GM20000 (cell line): ENCODE measurements around the gene FMNL1.

ENCODE experiments used
- DNase-seq: peaks from one replicate; pipeline ENCODE4 v3.0.0; 2012; ENCODE audit warnings: low spot score
- TF ChIP-seq, protein P1 (sequence below): IDR thresholded peaks from 2 replicates; pipeline ENCODE4 v1.5.1; 2012; ENCODE audit warnings: mild to moderate bottlenecking, control low read depth; ENCODE audit errors: extremely low read depth, missing control alignments

The FMNL1 gene

GRCh38 chr17:45289301-45290268 lies 67.9 kb downstream of the FMNL1 start:
- DNase-seq, result no peak
- TF ChIP-seq, protein P1, sequence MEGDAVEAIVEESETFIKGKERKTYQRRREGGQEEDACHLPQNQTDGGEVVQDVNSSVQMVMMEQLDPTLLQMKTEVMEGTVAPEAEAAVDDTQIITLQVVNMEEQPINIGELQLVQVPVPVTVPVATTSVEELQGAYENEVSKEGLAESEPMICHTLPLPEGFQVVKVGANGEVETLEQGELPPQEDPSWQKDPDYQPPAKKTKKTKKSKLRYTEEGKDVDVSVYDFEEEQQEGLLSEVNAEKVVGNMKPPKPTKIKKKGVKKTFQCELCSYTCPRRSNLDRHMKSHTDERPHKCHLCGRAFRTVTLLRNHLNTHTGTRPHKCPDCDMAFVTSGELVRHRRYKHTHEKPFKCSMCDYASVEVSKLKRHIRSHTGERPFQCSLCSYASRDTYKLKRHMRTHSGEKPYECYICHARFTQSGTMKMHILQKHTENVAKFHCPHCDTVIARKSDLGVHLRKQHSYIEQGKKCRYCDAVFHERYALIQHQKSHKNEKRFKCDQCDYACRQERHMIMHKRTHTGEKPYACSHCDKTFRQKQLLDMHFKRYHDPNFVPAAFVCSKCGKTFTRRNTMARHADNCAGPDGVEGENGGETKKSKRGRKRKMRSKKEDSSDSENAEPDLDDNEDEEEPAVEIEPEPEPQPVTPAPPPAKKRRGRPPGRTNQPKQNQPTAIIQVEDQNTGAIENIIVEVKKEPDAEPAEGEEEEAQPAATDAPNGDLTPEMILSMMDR, result no peak

DNA sequence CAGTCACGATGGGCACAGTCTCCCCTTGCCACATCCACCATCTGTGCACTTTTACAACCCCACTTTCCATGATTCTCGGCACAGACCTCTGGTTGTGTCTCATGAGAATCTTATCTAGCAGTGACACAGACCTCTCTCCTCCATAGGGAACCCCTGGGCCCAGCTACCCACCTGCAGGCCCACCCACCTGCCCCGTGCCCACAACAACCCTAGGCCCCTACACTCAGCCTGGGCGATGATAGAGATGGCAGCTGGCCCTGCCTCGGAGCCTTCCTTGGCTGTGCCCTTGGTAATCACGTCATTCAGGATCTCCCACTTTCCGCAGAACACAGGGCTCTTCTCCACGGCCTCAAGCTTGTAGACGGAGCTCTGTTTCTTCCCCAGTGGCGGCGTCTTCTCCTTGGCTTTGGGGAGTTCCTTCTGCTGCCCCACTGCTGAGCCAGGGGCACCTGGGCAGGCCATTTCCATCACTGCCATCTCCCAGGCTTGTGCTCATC lies 68.6 kb downstream of the FMNL1 start:
- DNase-seq, result no peak
- TF ChIP-seq, protein P1, result no peak

DNA sequence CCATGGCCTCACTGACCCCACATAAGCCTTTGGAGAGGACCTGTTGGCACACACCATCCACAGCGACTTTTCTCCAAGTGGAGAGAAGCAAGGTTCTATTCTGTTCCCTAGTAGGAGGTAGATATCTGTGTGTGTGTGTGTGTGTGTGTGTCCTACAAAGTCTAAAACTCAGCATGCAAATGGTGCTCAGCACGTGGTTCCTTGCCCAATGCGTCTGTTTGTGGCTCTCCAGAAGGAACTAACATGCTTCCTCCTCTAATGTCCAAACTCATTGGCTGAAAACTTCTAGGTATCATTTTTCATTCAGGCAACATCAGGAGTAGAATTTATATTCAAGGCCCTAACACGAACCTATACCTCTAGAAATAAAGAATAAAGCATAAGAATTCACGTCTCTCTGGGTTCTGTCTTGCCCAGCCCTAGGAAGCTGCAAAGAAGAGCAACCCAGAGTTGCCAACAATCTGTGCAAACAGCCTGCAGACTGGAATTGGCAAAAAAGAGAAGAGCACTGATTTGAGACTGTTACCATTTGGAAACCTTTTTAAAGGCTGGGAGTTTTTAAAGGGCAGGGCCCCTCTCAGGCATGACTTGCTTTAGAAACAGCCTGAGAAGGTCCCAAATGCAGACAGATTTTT lies 69.6 kb downstream of the FMNL1 start:
- no peak for DNase-seq
- TF ChIP-seq, protein P1, result no peak

DNA sequence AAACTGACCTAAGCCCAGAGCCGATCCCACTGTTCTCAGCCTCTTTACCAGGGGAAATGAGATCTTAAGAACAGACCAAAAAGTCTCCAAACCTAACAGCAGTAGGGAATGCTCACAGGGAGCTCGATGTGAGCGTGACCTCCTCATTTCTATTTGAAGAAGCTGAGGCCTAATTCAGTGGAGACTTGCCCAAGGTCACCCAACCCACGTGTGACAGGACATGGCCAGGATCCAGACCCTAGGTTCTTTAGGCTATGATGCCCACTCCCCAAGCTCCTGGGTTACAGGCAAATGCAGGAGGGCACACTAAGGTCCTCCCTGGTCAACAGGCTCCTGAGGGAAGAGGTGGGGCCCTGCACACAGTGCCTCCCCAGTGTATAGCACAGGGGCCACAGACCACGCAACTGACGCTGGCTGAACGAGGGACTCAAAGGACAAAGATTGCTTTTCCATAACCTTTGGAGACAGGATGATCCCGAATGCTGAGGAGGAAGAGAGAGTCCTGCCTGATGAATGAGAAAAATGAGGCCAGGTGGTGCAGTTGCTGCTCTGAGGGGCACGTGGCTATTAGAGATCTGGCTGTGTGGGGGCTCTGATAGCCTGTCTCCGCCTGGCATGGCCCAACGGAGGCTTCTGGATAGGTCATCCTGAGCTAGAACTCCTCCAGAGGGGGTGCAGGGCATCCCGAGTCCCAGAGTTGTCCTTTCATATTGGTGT lies 71.2 kb downstream of the FMNL1 start:
- no peak for DNase-seq
- TF ChIP-seq, protein P1, result no peak

DNA sequence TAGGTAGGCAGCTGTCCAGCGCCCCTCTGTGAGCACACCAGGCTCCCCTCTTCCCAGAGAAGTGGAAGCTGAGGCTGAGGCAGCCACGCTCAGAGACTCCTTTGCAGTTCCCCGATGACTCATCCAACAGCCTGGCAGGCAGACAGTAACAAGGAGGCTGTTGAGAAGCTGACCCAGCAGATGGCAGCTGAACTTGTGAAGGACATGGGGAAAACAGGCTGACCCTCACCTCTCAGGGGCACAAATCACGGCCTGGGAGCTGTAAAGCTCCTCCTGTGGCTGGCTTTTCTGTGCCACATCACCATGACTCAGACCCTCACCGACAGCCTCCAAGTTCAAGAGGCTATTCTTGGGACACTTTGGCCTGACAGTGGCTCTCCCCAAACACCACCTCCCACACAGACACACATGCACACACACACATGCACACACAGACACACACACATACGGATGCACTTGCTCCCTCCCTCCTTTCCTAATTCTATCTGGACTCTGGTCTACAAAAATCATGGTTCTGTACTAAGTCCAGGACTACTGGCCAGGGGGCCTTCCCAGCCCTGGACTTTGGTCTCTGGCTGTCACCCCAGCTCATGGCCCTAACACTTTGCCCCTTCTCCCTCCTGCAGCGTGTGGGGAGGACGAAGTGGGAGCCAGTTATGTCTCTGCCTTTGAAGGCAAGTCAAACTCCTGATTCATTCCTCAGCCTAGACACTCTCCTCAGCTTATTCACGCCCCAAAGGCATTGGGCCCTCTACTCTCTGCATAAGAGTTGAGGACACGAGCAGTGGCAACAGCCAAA lies 71.9 kb downstream of the FMNL1 start:
- TF ChIP-seq, protein P1, result no peak
- no peak for DNase-seq

GRCh38 chr17:45294506-45294905 lies 72.8 kb downstream of the FMNL1 start:
- TF ChIP-seq, protein P1, result no peak
- no peak for DNase-seq
